Left cardiac atrium (tissue), 4 donors: Measurements from ENCODE around the gene TMEM187. TPM values are rescaled to one million over a fixed set of nuclear protein-coding genes. Genes with fewer than 3 reads are reported as not detected.
A peak's percentile ranks its signal among the peaks of the same experiment; 100 is the strongest.

ENCODE experiments used
- ATAC-seq, 2 donors: fragments of 200-7000 bp; cut with Tn5 transposase; one replicate each; pipeline ENCODE4 v1.9.1; 2020; ENCODE audit warnings: mild to moderate bottlenecking in 2 of 2, moderate library complexity in 2 of 2
- DNase-seq: peaks from one replicate; pipeline ENCODE4 v3.0.0-alpha.2; 2020
- intact Hi-C, 2 donors: fragments of 100-400 bp; cut with DNase I; formaldehyde crosslinking; loops; one replicate each; pipeline versions ENCODE4 v1.14.1 to v1.15.1; 2022 to 2023
- microRNA-seq, 2 donors: library from miRNA; unstranded; fragments of <30 nt; microRNA quantifications; one replicate each; pipeline ENCODE4 v1.2.0, GENCODE V29; 2020
- total RNA-seq, 2 donors: library from RNA; stranded (reverse); fragmentation: NEBNext Ultra II Directional; extraction: Animal tissue kit (Norgen Biotek cat#: 25700); gene quantifications; one replicate each; pipeline ENCODE4 v1.2.1, GENCODE V29; 2021
- donor health status: DM: no; HTN: yes; CAD: no.
- donor health status: DM: no; HTN: yes; CAD: no; lungs with severe emphysema.
- donor health status: DM: yes; HTN: yes; CAD: no.
- donor health status: Dilated cardiomyopathy.

TMEM187 gene
- total RNA-seq, 2 donors from 2014 or later: 7.7 to 9.2 TPM

GRCh38 chrX:154025230-154025629 is 52.7 kb downstream of the TMEM187 start:
- DNase-seq (no peak), ATAC-seq (peak in 1 of 2 donors; percentile 50)
- intact Hi-C loops: no loop called here

- intact Hi-C loops: no loop called here
- ATAC-seq (no peak), DNase-seq (no peak)
Measured at GRCh38 chrX:154026136-154027021, 53.8 kb downstream of the TMEM187 start.

GRCh38 chrX:154027022-154027402 is 54.5 kb downstream of the TMEM187 start:
- no peak for DNase-seq
- intact Hi-C loops: no loop called here
- no peak for ATAC-seq

- DNase-seq (no peak), ATAC-seq (no peak)
- intact Hi-C loops: no loop called here
Measured at GRCh38 chrX:154027986-154028385, 55.4 kb downstream of the TMEM187 start.

GRCh38 chrX:154028502-154029184 is 56.1 kb downstream of the TMEM187 start:
- ATAC-seq (no peak), DNase-seq (no peak)
- intact Hi-C loops: no loop called here

GRCh38 chrX:154029439-154029838 is 56.9 kb downstream of the TMEM187 start:
- intact Hi-C loops: no loop called here
- no peak for ATAC-seq
- DNase-seq: no peak

GRCh38 chrX:154030266-154030665 is 57.7 kb downstream of the TMEM187 start:
- DNase-seq (no peak), ATAC-seq (no peak)
- intact Hi-C loops: no loop called here

GRCh38 chrX:154030715-154031305 is 58.3 kb downstream of the TMEM187 start:
- intact Hi-C loops: no loop called here
- DNase-seq (no peak), ATAC-seq (no peak)

GRCh38 chrX:154032160-154032559 is 59.6 kb downstream of the TMEM187 start:
- DNase-seq (no peak), ATAC-seq (no peak)
- intact Hi-C loops: no loop called here

- intact Hi-C loops: no loop called here
- no peak for DNase-seq
- ATAC-seq: no peak
Measured at GRCh38 chrX:154032653-154033052, 60.1 kb downstream of the TMEM187 start.

Small RNA genes lying within 50 kb of the gene (microRNA-seq; reads per million reads assigned to microRNA genes)
- gene MIR3202-1 (0 reads per million in 2 donors), gene MIR3202-2 (0 reads per million in 2 donors), gene MIR718 (0 reads per million in 2 donors)

Other genes with a start within 250 kb of the TMEM187 start
- 100 to 1,000 TPM; 123 to 159 TPM for gene BCAP31, start 248.4 kb upstream of the TMEM187 start, total RNA-seq
- 10 to 100 TPM; 11.5 to 15.0 TPM for gene ABCD1, start 247.9 kb upstream of the TMEM187 start, total RNA-seq
- 1 to 10 TPM; 5.9 to 7.1 TPM for gene PLXNB3, start 208.5 kb upstream of the TMEM187 start, total RNA-seq
- 10 to 100 TPM; 24.1 to 25.8 TPM for gene SRPK3, start 191.7 kb upstream of the TMEM187 start, total RNA-seq
- 10 to 100 TPM; 56.4 to 68.4 TPM for gene IDH3G, start 178.4 kb upstream of the TMEM187 start, total RNA-seq
- 100 to 1,000 TPM; 180 to 183 TPM for gene SSR4, start 178.1 kb upstream of the TMEM187 start, total RNA-seq
- 1 to 10 TPM; 4.0 to 4.3 TPM for gene PDZD4, start 142.2 kb upstream of the TMEM187 start, total RNA-seq
- 1 to 10 TPM; 4.3 to 9.2 TPM for gene L1CAM, start 86.6 kb upstream of the TMEM187 start, total RNA-seq
- gene AVPR2, start 68.1 kb upstream of the TMEM187 start, total RNA-seq: 1 to 10 TPM; 3.7 to 3.8 TPM
- gene ARHGAP4, start 46.5 kb upstream of the TMEM187 start, total RNA-seq: 10 to 100 TPM; 19.3 to 20.4 TPM
- 10 to 100 TPM; 67.4 to 81.4 TPM for gene NAA10, start 37.7 kb upstream of the TMEM187 start, total RNA-seq
- gene RENBP, start 28.1 kb upstream of the TMEM187 start, total RNA-seq: 10 to 100 TPM; 14.7 to 14.8 TPM
- 10 to 100 TPM; 30.4 to 35.7 TPM for gene HCFC1, start 936 bp upstream of the TMEM187 start, total RNA-seq
- gene IRAK1, start 47.1 kb downstream of the TMEM187 start, total RNA-seq: 10 to 100 TPM; 47.2 to 58.6 TPM
- 10 to 100 TPM; 35.4 to 42.4 TPM for gene MECP2, start 125.0 kb downstream of the TMEM187 start, total RNA-seq
- gene OPN1LW, start 171.5 kb downstream of the TMEM187 start, total RNA-seq: not detected
- gene OPN1MW, start 209.8 kb downstream of the TMEM187 start, total RNA-seq: not detected
- not detected for gene OPN1MW2, start 247.0 kb downstream of the TMEM187 start, total RNA-seq